Loucy (cell line): ENCODE results near the gene GTF2F2.

ENCODE experiments used
- EZH2phosphoT487 ChIP-seq: fragments of 200-600 bp; IDR thresholded peaks from 2 replicates; pipeline ENCODE4 v1.6.1; 2018; ENCODE audit warnings: antibody characterized with exemption, mild to moderate bottlenecking, moderate library complexity, borderline replicate concordance
- TF ChIP-seq, protein P1 (sequence below): fragments of 200-600 bp; sonication (generic); conservative IDR thresholded peaks from 2 replicates; pipeline ENCODE4 v1.5.1; 2014; ENCODE audit warnings: mild to moderate bottlenecking, antibody characterized with exemption, low read length

DNA sequence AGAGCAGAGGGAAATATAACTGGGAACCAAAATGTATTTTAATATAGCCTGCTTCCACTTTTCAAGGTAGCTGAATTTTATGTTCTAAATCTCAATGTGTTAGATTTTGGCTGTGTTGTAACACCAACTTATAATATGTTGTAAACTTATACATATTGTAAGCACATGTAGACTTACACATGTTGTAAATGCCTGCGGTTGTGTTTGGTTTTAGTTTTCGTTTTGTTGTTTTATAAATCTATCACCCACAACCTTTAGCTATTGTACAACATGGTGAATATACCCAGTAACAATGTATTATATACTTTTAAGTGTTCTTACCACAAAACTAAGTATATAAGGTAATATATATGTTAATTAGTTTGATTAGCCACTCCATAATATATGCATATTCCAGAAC is 65.0 kb downstream of the GTF2F2 start:
- TF ChIP-seq, protein P1, sequence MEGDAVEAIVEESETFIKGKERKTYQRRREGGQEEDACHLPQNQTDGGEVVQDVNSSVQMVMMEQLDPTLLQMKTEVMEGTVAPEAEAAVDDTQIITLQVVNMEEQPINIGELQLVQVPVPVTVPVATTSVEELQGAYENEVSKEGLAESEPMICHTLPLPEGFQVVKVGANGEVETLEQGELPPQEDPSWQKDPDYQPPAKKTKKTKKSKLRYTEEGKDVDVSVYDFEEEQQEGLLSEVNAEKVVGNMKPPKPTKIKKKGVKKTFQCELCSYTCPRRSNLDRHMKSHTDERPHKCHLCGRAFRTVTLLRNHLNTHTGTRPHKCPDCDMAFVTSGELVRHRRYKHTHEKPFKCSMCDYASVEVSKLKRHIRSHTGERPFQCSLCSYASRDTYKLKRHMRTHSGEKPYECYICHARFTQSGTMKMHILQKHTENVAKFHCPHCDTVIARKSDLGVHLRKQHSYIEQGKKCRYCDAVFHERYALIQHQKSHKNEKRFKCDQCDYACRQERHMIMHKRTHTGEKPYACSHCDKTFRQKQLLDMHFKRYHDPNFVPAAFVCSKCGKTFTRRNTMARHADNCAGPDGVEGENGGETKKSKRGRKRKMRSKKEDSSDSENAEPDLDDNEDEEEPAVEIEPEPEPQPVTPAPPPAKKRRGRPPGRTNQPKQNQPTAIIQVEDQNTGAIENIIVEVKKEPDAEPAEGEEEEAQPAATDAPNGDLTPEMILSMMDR = no peak
- TF ChIP-seq EZH2phosphoT487 = no peak
